GM10266 (cell line): ENCODE data around the gene RAD51.
"Not testable (repeated sequence)": the region's sequence is repeated elsewhere in the genome, so short reads cannot be mapped to it uniquely, and the experiment has no call there.

Experiments
- DNase-seq: peaks from one replicate; pipeline ENCODE4 v3.0.0; 2012; ENCODE audit errors: extremely low spot score
- TF ChIP-seq, protein P1 (sequence below): IDR thresholded peaks from 2 replicates; pipeline ENCODE4 v1.5.1; 2012; ENCODE audit warnings: mild to moderate bottlenecking, low read depth; ENCODE audit not compliant: control insufficient read depth, insufficient read depth; ENCODE audit errors: missing control alignments

RAD51 gene

DNA sequence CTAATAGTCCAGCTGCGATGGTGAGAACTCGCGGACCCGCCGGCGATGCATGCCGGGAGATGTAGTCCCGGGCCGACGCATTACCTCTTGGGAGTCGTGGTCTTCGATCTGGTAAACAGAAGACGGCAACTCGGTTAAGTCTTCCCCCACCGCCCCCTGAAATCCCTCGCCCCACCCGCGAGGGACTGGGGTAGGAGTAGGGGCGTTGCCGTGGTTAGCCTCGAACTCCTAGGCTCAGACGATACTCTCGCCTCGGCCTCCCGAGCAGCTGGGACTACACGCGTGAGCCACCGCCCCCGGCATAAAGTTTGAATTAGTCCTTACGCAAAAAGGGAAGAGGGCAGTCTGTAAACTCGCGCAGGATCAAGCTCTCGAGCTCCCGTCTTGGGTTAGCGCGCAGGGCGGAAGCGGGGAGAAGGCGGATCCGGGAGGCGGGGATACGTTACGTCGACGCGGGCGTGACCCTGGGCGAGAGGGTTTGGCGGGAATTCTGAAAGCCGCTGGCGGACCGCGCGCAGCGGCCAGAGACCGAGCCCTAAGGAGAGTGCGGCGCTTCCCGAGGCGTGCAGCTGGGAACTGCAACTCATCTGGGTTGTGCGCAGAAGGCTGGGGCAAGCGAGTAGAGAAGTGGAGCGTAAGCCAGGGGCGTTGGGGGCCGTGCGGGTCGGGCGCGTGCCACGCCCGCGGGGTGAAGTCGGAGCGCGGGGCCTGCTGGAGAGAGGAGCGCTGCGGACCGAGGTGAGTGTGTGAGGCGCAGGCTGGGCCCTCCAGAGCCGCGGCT lies at the start of gene RAD51:
Gene RAD51, plus strand, starts transcription at position 487 of the 781 bp plus-strand sequence. CDS start 3,585 bp downstream, outside the sequence.
- DNase-seq, result peak; percentile 95
- TF ChIP-seq, protein P1, sequence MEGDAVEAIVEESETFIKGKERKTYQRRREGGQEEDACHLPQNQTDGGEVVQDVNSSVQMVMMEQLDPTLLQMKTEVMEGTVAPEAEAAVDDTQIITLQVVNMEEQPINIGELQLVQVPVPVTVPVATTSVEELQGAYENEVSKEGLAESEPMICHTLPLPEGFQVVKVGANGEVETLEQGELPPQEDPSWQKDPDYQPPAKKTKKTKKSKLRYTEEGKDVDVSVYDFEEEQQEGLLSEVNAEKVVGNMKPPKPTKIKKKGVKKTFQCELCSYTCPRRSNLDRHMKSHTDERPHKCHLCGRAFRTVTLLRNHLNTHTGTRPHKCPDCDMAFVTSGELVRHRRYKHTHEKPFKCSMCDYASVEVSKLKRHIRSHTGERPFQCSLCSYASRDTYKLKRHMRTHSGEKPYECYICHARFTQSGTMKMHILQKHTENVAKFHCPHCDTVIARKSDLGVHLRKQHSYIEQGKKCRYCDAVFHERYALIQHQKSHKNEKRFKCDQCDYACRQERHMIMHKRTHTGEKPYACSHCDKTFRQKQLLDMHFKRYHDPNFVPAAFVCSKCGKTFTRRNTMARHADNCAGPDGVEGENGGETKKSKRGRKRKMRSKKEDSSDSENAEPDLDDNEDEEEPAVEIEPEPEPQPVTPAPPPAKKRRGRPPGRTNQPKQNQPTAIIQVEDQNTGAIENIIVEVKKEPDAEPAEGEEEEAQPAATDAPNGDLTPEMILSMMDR, result no peak

DNA sequence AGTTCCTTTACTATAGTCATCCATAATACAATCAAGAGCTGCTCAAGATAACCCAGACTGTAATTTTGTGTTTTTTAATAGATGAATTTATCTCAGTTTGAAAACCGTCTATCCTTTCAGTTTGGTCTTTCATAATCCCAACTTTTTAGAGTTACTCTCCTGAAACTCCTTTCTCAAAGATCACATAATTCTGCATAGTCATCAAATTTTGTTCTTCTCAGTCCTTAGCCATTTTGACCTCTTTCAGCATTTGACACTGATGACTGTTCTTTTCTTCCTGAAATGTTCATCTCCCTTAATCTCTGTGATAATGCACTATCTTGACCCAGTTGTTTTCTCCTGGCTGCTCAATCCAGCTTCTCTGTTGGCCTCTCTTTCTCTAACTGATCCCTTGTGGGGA lies 47.5 kb upstream of the RAD51 start:
- TF ChIP-seq, protein P1, result no peak
- DNase-seq, result no peak

DNA sequence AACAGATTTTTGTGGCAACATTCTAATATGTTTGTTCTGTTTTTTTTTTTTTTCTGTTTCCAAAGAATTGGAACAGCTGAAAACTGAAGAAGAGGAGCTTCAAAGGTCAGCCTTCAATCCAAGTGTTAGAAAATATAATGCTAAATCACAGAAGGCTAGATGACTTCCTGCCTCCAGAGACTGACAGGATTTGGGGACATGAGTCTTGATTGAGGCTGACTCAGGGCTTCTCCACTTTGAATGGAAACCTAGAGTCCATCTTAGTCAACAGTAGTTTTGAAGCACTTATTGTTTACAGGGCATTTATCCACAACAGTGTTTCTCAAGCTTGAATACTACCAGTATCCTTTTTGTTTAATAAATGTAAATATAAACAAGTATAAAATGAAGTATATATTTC lies 44.5 kb upstream of the RAD51 start:
- TF ChIP-seq, protein P1, result no peak
- no peak for DNase-seq

DNA sequence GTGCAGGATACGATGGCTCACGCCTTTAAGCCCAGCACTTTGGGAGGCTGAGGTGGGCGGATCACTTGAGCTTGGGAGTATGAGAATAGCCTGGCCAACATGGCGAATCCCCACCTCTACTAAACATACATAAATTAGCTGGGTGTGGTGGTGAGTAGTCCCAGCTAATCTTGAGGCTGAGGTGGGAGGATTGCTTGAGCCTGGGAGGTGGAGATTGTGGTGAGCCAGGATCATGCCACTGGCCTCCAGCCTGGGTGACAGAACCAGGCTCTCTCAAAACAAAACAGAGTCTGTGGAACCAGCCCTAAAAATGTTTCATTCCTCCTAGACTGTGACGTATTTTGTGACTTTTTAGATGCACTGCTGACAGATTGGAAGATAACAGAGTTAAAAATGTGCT lies 34.3 kb upstream of the RAD51 start:
- DNase-seq, result no peak
- TF ChIP-seq, protein P1, result no peak

DNA sequence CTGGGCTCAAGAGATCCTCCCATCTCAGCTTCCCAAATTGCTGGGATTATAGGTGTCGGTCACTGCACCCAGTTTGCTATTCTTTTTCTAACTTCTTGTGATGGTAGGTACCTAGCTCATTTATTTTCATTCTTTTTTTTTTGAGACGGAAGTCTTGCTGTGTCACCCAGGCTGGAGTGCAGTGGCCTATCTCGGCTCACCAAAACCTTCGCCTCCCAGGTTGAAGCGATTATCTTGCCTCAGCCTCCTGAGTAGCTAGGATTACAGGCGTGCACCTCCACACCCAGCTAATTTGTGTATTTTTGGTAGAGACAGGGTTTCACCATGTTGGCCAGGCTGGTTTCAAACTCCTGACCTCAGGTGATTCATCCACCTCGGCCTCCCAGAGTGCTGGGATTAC lies 30.1 kb upstream of the RAD51 start:
- DNase-seq, result no peak
- TF ChIP-seq, protein P1, result no peak

DNA sequence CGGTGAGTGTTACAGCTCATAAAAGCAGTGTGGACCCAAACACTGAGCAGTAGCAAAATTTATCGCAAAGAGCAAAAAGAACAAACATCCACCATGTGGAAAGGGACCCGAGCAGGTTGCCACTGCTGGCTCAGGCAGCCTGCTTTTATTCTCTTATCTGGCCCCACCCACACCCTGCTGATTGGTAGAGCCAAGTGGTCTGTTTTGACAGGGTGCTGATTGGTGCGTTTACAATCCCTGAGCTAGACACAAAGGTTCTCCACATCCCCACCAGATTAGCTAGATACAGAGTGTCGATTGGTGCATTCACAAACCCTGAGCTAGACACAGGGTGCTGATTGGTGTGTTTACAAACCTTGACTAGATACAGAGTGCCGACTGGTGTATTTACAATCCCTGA lies 18.7 kb upstream of the RAD51 start:
- DNase-seq, result not testable (repeated sequence)

DNA sequence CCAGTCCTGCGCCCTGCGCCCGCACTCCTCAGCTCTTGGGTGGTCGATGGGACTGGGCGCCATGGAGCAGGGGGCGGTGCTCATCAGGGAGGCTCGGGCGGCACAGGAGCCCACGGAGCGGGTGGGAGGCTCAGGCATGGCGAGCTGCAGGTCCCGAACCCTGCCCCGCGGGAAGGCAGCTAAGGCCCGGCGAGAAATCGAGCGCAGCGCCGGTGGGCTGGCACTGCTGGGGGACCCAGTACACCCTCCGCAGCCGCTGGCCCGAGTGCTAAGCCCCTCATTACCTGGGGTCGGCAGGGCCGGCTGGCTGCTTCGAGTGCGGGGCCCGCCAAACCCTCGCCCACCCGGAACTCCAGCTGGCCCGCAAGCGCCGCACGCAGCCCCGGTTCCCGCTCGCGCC lies 18.1 kb upstream of the RAD51 start:
- not testable (repeated sequence) for DNase-seq

DNA sequence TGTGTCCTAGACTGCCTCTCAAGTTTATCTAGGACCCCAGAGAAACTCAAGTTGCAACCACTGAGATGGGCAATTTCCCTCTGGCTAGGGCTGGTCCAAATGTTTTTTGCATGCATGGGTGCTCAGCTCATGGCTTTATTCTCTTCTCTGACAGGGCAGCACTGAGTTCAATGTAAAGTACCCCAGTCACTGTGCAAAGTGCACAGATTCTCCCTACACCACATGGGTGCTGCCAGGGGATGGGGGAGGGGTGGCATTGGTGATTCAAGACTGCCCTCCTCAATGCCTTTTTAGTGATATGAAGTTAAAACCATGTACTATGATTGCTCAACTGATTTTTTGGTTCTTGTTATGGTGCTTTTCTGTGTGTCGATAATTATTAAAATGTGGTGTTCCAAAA lies 14.8 kb upstream of the RAD51 start:
- no peak for DNase-seq
- TF ChIP-seq, protein P1, result no peak

DNA sequence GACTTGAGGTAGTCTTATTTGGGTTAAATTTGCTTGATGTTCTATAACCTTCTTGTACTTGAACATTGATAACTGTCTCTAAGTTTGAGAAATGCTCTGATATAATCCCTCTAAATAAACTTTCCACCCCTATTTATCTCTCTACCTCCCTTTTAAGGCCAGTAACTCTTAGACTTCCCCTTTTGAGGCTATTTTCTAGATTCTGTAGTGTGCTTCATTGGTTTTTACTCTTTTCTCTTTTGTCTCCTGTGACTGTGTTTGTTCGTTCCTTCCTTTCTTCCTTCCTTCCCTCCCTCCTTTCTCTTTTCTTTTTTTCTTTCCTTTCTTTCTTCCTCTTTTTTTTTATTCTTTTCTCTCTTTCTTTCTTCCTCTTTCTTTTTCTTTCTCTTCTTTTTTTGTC lies 14.0 kb upstream of the RAD51 start:
- not testable (repeated sequence) for DNase-seq
